Ectodermal cell (in vitro differentiated cells): ENCODE results near the gene FTO.

ENCODE experiments used
- H3K27ac ChIP-seq: 2 replicates; pipeline ENCODE4 v1.7.0; 2013; ENCODE audit warnings: mild to moderate bottlenecking, low read depth, low read length; ENCODE audit not compliant: insufficient read depth, poor library complexity, severe bottlenecking
- H3K27me3 ChIP-seq: 2 replicates; pipeline ENCODE4 v1.7.0; 2013; ENCODE audit warnings: mild to moderate bottlenecking, low read length; ENCODE audit not compliant: insufficient read depth, control insufficient read depth, poor library complexity, severe bottlenecking
- H3K36me3 ChIP-seq: one replicate; pipeline ENCODE4 v1.7.0; 2013; ENCODE audit warnings: low read length; ENCODE audit not compliant: control insufficient read depth, insufficient read depth
- H3K4me1 ChIP-seq: one replicate; pipeline ENCODE4 v1.7.0; 2013; ENCODE audit warnings: low read length; ENCODE audit not compliant: control insufficient read depth, insufficient read depth
- H3K4me3 ChIP-seq: 2 replicates; pipeline ENCODE4 v1.7.0; 2013; ENCODE audit warnings: low read depth, low read length, control low read depth; ENCODE audit not compliant: insufficient read depth
- H3K9me3 ChIP-seq: 2 replicates; pipeline ENCODE4 v1.7.0; 2013; ENCODE audit warnings: mild to moderate bottlenecking, low read length, moderate library complexity; ENCODE audit not compliant: control insufficient read depth
- WGBS, 2 experiments: methylation state at CpG; one replicate each; pipeline ENCODE4 v1.1.7; 2013; ENCODE audit warnings: missing lambda C conversion rate in 2 of 2; 5-methylcytosine and 5-hydroxymethylcytosine counted together

The FTO gene

DNA sequence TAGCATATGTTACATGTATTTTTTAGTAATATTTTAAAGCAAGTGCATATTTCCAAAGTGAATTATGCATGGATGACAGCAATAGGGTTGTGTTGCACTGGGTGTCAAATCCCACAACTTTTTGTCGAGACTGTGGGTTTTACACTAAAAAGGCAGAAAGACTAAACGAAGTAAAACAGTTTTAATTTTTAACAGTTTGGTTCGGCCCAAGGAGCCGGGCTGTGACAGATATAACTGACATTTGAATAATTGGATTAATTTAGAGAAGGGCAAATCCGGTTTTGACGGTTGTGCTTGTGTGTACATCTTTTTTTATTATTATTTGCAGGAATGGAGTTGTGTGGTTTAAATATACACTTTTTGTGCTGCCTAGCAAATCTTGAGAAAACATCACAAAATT is 263.6 kb downstream of the FTO start:
- Histone ChIP-seq H3K36me3 (no peaks in the 10 kb centered on the region), H3K4me3 (no peak overlapping the region), H3K27me3 (no peaks in the 10 kb centered on the region), H3K9me3 (no peaks in the 10 kb centered on the region), H3K27ac (no peak overlapping the region), H3K4me1 (peaks cover 9% of the 10 kb centered on the region)
- 96 to 97% methylated on average over 6 of the region's 6 CpGs for WGBS, 2 experiments

DNA sequence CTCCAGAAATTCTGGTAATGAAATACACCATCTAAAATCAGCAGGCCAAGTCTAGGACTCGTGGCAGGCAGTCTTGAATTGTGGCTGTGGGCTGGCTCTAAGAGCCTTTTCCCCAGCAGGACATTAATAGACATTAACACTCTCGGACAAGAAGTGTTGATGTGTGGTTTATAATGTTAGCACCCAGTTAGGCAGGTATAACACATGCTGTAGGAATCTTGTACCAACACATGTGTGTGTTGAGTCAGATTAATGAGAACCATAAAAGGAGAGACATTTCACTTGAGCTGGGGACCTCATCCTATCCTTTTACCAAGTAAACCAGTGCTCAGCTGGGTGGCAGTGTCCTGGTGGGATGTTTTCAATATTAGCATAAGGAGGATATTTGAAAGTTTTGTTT is 264.5 kb downstream of the FTO start:
- Histone ChIP-seq H3K27ac (no peak overlapping the region), H3K36me3 (no peaks in the 10 kb centered on the region), H3K27me3 (no peaks in the 10 kb centered on the region), H3K4me3 (no peak overlapping the region), H3K4me1 (peaks cover 9% of the 10 kb centered on the region), H3K9me3 (no peaks in the 10 kb centered on the region)
- WGBS, 2 experiments = 77 to 80% methylated on average over 2 of the region's 2 CpGs

DNA sequence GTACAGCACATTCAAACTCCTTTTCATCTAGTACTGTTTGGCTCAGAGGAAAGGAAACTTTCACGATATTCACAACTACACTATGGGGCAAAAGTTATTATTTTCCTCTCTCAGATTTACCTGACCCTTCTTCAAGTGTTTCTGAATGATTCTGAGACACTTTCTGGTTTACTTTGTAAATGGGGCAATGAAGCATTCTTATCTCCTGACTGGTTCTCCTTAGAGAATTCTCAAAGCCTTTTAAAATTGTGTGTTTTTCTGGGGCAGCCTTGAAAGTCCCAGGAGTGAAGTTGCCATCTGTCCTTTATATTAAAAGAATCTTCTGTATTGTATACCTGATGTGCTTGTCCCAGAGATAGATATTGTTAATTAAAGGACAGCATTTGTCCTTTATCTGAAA is 264.9 kb downstream of the FTO start:
- 100% methylated on average over 1 of the region's 1 CpG for WGBS, 2 experiments
- H3K27ac ChIP-seq = no peak overlapping the region
- H3K4me3 ChIP-seq = no peak overlapping the region

DNA sequence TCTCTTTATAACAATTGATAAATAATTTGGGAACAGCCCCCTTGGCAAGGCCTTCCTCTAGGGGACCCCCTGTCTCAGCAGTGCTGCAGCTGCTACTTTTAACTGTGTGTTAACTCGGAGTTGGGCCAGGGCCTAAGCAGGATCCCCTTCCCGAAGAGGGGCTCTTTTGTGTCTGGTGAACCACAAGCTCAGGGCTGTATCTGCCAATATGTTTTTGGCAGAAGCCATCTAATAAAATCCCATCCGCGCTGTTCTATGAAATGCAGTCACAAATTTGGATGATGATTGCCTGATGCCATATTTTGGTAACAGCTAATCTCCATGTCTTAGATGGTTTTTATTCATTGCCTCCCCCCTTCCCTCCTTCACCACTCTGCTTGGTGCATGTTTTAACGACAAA is 267.7 kb downstream of the FTO start:
- H3K27me3 ChIP-seq = no peaks in the 10 kb centered on the region
- H3K9me3 ChIP-seq = no peaks in the 10 kb centered on the region
- H3K4me1 ChIP-seq = peaks cover 9% of the 10 kb centered on the region
- H3K27ac ChIP-seq = no peak overlapping the region
- H3K4me3 ChIP-seq = no peak overlapping the region
- WGBS, 2 experiments = 93 to 94% methylated on average over 4 to 5 of the region's 5 CpGs
- H3K36me3 ChIP-seq = no peaks in the 10 kb centered on the region

More for the DNA sequence above, 264.9 kb downstream of the FTO start:
- no peaks in the 10 kb centered on the region for H3K27me3 ChIP-seq
- no peaks in the 10 kb centered on the region for H3K36me3 ChIP-seq
- no peaks in the 10 kb centered on the region for H3K9me3 ChIP-seq
- H3K4me1 ChIP-seq = peaks cover 9% of the 10 kb centered on the region

GRCh38 chr16:53973021-53973420 is 269.1 kb downstream of the FTO start:
- Histone ChIP-seq H3K36me3 (no peaks in the 10 kb centered on the region), H3K4me1 (peaks cover 8% of the 10 kb centered on the region), H3K4me3 (no peak overlapping the region), H3K27me3 (no peaks in the 10 kb centered on the region), H3K9me3 (no peaks in the 10 kb centered on the region), H3K27ac (no peak overlapping the region)
- WGBS, 2 experiments = 82 to 87% methylated on average over 4 of the region's 4 CpGs

DNA sequence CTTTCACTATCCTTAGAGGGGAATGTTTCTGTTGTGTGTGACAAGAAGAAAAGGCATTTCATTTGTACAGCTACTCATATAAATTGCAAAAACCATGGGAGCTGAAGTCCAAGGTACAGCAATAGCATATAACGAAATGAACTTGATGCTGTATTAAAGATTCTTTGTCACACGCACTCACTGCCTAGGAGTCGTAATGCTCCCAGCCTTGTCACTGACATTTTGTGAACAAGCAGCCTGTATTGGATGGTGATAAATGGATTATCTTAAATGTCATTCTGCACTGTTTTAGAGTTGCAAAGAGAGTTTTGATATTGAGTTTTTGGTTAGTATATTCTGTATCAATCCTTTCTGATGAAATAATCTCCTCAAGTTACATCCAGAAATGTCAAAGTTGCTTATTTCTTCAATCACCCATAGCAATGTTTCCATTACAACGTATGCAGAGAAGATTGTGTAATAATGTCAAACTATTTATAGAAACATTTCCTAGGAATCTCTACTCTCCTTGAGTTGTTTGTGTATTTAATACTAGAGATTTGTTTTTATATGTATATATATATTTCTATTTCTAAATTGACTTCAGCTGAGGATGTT is 270.6 kb downstream of the FTO start:
- H3K36me3 ChIP-seq = no peaks in the 10 kb centered on the region
- H3K27ac ChIP-seq = no peak overlapping the region
- H3K4me3 ChIP-seq = no peak overlapping the region
- no peaks in the 10 kb centered on the region for H3K9me3 ChIP-seq
- 96 to 97% methylated on average over 3 of the region's 4 CpGs for WGBS, 2 experiments
- H3K4me1 ChIP-seq = no peaks in the 10 kb centered on the region
- H3K27me3 ChIP-seq = no peaks in the 10 kb centered on the region

- 96 to 100% methylated on average over 3 of the region's 3 CpGs for WGBS, 2 experiments
- Histone ChIP-seq H3K27ac (no peak overlapping the region), H3K4me3 (no peak overlapping the region), H3K27me3 (no peaks in the 10 kb centered on the region), H3K9me3 (no peaks in the 10 kb centered on the region), H3K4me1 (no peaks in the 10 kb centered on the region), H3K36me3 (no peaks in the 10 kb centered on the region)
Measured at GRCh38 chr16:53980675-53981074, 276.7 kb downstream of the FTO start.

DNA sequence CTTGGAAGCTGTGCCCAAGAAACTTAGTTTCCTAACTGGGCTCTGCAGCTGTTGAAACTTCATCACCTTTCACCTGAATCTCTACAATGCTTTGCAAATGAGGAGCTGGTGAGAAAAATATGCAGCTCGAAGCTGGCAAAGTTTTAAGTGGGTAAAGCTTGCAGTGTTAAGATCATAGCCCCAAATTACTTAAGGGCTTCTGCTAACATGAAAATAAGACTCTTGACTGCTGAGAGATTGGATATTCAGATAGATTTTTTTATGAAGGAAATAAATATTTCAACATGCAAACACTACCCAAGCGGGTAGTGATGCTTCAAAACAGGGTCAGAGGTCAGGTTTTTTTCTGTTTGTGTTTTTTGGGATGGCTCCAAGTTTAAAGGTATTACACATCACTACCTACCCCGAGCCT is 278.7 kb downstream of the FTO start:
- no peaks in the 10 kb centered on the region for H3K9me3 ChIP-seq
- no peaks in the 10 kb centered on the region for H3K27me3 ChIP-seq
- no peak overlapping the region for H3K4me3 ChIP-seq
- H3K36me3 ChIP-seq = no peaks in the 10 kb centered on the region
- WGBS, 2 experiments = 92 to 96% methylated on average over 1 to 2 of the region's 3 CpGs
- no peak overlapping the region for H3K27ac ChIP-seq
- H3K4me1 ChIP-seq = no peaks in the 10 kb centered on the region

- WGBS, 2 experiments = 93 to 94% methylated on average over 3 of the region's 3 CpGs
- H3K4me3 ChIP-seq = no peak overlapping the region
- H3K36me3 ChIP-seq = no peaks in the 10 kb centered on the region
- H3K27ac ChIP-seq = no peak overlapping the region
- no peaks in the 10 kb centered on the region for H3K4me1 ChIP-seq
- H3K9me3 ChIP-seq = no peaks in the 10 kb centered on the region
- H3K27me3 ChIP-seq = no peaks in the 10 kb centered on the region
Measured at GRCh38 chr16:53984936-53985335, 281.0 kb downstream of the FTO start.

DNA sequence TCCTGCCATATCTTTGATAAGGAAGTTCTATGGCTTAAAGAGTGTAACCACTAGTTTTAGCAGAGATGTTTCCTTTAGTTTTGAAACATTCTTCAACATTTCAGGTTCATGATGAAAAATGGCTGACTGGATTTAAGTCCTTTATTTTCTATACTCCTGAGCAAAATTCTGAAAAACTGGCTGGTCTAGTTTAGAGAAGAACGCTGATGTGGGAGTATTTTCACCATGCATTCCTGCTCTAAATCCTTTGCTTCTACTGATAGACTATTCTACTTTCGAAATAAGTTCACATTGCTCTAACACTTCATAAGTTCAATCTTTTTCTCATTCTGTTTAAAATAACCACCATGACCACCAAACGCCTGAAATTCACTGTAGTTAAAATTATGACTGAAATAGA is 281.9 kb downstream of the FTO start:
- Histone ChIP-seq H3K27me3 (no peaks in the 10 kb centered on the region), H3K4me3 (no peak overlapping the region), H3K36me3 (no peaks in the 10 kb centered on the region), H3K9me3 (no peaks in the 10 kb centered on the region), H3K27ac (no peak overlapping the region), H3K4me1 (no peaks in the 10 kb centered on the region)
- 92 to 100% methylated on average over 3 of the region's 3 CpGs for WGBS, 2 experiments

- Histone ChIP-seq H3K27ac (no peak overlapping the region), H3K4me3 (no peak overlapping the region), H3K4me1 (peaks cover 8% of the 10 kb centered on the region), H3K9me3 (no peaks in the 10 kb centered on the region), H3K36me3 (no peaks in the 10 kb centered on the region), H3K27me3 (no peaks in the 10 kb centered on the region)
- 95% methylated on average over 5 of the region's 5 CpGs for WGBS, 2 experiments
Measured at GRCh38 chr16:53986793-53987192, 282.8 kb downstream of the FTO start.
